Stimulated activated CD8-positive, alpha-beta memory T cell treated with anti-CD3 and anti-CD28 coated beads, Interleukin-7, amount 100 ng/mL, for 4 hours (primary cell): ENCODE measurements around the gene GAS5.
"Not testable (repeated sequence)": the region's sequence is repeated elsewhere in the genome, so short reads cannot be mapped to it uniquely, and the experiment has no call there.

ENCODE experiments used
- DNase-seq, 2 donors: peaks; one replicate each; pipeline ENCODE4 v3.0.0-alpha.2; 2020; ENCODE audit warnings: low read depth in 2 of 2

The GAS5 gene

DNA sequence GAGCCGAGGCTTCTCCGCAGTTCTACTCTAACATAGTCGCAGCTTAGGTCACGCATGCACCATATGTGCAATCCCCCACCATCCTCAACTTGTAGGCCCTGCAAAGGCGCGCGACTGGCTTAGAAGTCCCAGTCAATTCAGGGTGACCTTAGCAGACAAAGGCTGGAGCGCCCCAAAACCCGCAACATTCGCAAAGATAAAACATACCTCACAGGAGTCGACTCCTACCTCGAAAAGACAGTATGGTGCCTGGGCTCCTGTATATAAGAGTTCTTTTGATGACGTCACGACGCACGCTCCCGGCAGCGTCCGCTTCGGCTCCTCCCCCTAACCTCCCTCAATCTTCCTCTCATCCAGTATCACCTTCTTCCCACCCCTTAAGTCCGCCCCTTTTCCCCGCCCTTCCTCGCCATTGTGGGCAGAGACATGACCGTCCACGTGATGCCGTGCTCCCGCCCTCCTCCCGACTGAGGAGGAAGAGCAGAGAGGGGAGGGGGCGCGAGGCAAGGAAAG is at the start of gene GAS5:
Gene GAS5 (minus strand): TSS at position 237 of the 513 bp plus-strand sequence.
- peak; percentile 98 to 100 for DNase-seq

DNA sequence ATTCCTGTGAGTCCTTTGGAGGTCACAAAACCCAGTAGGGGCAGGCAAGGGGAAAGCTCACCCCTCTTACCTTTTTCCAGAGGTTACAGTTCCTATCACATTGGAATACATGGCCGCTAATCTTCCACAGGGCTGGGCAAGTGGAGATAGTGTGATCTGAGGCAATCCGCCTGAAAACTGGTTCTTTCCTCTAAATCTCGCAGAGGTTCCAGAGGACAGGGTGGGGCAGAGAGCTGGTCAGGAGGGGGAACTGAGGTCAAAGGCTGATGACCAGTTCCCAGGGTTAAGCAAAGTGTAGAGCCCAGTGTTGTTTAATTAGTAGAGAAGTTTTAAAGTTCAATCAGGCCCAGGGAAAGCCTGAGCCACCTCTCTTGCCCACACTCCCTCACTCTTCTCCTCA is 49.4 kb upstream of the GAS5 start, which contains the start of gene SERPINC1:
Gene SERPINC1 (minus strand): TSS at position 179 of the 400 bp plus-strand sequence. CDS start 68 bp downstream, at position 111.
- DNase-seq = no peak

DNA sequence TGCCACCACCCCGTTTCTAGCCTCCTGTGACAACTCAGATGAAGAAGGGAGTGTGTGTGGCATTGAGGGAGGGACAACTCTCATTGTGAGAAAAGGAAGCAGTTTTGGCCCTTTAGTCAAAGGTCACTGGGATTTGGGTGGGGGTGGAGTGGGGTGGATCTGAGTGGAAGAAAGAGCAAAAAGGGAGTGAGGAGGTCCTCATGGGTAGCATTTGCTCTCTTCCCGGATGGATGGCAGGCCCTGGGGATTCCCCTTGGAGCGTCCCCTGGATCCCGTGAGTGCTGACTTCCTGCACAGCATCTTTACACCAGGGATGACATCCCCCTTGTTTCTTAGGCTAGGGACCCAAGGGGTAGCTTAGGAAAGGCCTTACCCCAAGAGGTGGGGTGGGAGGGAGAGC is 48.9 kb upstream of the GAS5 start:
- DNase-seq = no peak

DNA sequence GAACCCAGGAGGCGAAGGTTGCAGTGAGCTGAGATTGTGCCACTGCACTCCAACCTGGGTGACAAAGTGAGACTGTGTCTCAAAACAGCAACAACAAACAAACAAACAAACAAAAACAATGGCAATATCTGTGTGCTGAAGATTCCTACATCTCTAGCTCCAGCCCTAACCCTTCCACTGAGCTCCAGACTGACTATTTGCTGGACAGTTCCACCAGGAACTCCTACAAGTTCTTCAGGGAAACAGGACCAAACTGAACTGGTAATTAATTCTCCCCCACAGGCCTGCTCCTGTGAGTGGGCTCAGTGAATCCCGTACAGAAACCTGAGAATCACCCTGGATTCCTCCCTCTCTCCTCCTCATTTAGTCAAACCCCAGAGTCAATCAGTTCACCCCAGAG is 47.8 kb upstream of the GAS5 start:
- DNase-seq = no peak

DNA sequence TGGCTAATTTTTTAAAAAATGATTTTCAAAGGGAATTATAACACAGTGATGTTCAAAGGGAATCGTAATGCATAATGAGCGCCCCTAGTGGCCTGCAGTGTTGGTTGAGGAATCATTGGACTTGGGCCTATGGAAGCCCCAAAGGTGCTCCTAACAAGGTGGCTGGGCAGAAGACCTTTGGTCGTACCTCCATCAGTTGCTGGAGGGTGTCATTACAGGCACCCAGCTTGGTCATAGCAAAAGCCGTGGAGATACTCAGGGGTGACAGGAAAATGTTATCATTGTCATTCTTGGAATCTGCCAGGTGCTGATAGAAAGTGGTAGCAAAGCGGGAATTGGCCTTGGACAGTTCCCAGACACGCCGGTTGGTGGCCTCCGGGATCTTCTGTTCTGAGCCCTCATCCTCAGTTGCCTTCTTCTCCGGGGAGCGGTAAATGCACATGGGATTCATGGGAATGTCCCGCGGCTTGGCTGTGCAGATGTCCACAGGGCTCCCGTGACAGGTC is 46.6 kb upstream of the GAS5 start:
- peak in 1 of 2 donors; percentile 1 for DNase-seq

DNA sequence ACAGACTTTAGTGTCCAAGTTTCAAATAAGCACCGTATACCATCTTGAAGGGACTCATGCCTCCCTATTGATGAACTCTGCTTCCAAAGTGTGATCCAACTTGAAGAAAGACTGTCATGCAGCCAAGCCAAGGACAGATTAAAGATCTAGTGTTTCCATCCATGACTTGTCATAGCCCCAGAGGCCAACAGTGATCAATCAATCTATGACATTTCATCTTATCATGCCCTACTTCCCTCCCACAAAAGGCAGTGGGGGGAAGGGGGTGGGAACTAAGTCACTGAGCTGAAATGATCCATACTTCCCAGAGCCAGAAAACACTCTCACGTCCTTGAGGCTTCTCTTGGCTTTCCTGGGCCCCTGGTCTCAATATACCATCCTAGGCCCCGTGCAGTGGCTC is 45.3 kb upstream of the GAS5 start:
- DNase-seq = no peak

DNA sequence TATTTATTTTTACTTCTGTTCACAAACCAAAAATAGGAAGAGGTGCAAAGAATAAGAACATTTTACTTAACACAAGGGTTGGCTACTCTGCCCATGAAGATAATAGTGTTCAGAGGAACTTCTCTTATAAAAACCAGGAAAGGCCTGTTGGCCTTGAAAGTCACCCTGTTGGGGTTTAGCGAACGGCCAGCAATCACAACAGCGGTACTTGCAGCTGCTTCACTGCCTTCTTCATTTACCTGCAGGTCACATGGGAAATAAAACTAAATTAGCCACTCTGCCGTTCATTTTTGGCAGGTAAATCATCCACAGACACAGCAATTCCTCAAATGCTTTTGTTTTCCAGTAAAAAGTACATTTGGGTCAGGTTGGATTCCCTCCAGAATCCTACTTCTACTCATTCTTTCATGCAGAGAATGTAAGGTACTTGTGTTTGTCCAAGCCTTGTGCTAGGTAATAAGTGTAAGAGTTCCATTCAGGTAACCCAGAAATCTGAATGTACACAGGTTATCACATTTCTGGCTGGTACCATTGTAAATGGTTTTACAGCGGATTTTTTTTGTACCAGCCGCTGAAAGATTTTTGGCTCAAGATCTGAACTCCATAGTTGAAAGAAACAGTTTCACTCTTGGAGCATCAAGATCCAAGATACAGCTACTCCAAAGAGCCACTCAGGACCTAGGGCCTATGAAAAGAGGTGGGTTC is 36.2 kb upstream of the GAS5 start:
- no peak for DNase-seq

DNA sequence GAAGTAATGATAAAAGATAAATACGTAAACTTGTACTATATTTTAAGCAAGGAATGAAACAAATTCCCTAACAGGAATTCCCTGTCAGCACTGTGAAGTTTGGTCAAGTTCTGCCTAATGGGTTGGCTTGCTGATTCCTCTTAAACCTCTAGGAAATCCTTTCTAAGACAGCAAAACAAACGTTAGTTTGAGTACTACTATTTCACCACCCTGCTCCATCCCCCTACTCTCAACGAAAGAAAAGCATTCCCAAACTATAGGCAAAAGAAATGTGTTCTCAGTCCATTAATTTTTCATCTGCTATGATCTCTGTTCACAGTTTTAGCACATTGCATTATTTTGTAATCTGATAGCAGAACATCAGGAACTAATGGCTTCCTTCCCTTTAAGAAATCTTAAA is 33.2 kb upstream of the GAS5 start:
- DNase-seq = no peak

DNA sequence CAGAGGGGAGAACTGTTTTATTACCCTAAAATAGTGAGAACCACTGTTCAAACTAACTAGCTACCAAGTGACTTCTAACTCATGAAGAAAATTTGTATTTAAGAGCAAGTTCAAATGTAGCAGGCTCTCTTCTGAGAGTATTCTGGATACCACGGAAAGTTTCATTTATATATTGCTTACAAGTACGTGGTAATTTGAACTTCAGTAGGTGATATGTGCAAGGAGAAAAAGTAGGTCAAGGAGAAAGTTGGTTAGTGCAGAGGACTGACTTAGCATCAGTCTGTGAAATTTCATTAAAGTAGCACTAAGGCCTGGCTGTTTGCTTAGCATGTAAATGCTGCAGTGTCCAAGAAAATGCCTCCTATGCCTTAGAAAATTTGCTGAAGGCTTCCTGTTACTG is 32.6 kb upstream of the GAS5 start:
- no peak for DNase-seq

DNA sequence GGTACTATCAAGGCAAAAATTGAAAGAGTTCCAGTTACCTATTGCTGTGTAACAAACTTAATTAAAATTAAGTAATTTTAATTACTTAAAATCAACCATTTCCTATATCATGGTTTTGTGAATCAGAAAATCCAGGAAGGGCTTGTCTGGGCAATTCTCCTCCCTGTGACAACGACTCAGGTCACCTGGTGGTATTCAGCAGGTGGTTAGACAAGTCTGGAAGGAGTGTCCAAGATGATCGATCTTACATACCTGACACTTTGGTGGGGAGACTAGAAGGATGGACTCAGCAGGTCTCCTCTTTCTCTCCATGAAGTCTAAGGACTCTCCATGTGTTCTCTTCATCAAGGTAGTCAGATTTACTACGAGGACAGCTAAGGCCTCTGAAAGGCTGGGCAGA is 26.4 kb upstream of the GAS5 start:
- DNase-seq = no peak

DNA sequence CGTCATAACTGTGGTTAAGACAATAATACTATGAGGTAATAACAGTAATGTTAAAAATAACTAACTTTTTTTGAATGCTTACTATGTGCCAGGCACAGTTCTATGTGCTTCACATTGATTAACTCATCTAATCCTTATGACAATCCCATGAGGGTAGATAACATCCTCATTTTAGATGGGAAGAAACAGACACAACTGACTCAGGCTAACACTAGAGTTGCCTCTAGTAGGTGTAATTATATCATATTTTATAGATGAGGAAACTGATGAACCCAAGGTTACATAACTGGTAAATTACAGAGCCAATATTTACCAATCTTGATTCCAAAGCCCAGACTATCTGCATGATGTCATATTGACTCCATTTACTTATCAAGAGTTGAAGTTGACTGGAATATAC is 25.8 kb upstream of the GAS5 start:
- no peak for DNase-seq

DNA sequence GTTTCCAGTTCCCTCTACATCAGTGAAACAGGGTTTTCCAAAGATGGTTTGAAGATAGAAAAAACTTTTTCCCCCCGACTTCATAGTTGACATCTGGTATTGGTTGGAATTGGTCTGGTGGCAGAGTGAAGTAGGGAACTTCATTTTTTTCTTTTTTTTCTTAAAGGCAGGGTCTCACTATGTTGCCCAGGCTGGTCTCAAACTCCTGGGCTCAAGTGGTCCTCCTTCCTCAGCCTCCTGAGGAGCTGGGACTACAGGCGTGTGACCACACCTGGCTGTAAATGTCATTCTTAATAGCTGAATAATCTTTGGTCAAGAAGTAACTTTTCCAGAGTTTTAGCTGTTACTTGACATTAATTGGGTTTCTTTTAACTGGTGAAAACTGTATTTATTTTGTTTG is 22.1 kb upstream of the GAS5 start:
- no peak for DNase-seq

DNA sequence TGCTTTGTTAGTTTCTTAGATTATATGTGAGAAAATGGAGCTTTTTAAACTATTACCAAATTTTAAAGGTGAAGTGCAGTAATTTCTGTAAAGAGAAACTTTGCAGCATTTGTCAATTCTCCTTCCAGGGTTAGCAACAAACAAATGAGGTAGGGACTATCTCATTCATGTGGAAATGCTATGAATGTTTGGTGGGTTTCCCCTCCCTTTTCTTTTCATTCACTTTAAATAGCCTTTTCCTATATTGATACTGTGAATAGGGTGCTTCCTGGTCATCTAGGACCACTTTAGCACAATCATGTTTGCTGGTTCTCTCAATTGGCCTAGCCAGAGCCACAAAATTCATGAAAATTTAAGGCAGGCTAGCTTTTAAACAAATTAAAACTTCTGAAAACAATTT is 21.0 kb upstream of the GAS5 start:
- DNase-seq = no peak

DNA sequence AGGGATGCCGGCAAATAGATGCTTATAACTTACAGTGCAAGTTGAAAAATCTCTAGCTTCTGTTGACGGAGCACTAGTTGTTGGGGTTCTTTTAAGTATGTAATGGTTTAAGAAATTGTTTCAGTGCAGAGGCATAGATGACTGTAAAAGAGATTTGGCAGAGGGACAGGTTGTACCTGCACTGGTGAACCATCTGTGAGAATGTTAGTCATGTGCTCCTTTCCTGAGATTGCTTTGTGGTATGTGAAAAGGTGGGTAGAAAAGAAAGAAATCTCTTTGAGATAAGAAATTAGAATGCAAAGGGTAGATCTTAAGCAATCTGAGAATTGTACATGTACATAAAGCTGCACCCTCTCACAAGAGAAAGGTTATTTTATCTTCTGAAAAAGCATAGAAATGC is 19.8 kb upstream of the GAS5 start:
- DNase-seq = no peak

DNA sequence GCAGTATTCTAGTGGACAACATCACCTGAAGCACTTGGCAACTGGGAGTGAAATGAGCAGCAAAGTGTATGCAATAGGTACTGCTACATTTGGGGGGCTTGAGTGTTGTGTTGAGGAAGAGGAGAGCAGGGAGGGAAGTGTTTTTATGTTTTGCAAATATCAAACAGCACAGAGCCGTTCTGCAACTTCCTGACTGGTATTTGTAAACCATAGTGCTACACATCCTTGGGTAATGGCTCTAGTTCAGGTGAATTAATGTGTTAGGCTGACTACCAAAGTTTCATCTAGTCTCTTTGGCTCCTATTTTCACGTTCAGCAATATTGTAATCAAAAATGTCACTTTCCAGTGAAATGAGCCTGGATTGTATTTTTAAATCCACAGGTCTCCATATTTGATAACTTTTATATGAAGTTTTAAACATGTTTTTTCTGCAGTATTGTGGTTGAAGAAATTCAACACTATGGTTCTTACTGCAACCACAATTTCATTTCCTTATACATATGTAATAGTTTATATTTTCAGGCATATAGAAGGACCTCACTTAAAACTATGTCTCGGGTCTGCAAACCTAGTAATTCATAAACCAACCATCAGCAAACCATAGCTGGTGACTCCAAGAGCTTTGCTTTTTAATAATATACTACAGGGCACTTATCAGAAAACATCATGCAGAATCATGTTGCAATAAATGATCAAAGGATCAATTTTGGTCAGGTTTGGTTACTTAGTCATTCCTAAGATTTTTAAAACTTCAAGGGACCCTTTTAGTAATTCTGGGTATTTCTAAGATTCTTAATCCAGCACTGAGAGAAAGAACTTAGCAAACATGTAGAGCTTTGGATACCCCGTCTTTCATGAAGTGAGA is 19.2 kb upstream of the GAS5 start:
- DNase-seq = no peak

DNA sequence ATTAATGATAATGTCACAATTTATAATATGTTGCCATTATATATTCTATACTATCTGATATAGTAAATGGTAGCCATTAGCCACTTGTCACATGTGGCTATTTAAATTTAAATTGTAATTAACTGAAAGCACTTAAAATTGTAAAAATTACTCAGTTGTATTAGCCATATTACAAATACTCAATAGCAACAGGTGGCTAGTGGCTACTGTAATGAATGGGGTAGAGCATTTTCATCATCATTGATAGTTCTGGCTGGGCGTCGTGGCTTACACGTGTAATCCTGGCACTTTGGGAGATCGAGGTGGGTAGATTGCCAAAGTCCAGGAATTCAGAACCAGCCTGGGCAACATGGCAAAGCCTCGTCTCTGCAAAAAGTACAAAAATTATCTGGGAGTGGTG is 16.9 kb upstream of the GAS5 start:
- DNase-seq = no peak

DNA sequence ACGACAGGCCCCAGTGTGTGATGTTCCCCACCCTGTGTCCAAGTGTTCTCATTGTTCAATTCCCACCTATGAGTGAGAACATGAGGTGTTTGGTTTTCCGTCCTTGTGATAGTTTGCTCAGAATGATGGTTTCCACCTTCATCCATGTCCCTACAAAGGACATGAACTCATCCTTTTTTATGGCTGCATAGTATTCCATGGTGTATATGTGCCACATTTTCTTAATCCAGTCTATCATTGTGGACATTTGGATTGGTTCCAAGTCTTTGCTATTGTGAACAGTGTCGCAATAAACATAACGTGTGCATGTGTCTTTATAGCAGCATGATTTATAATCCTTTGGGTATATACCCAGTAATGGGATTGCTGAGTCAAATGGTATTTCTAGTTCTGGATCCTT is 13.3 kb upstream of the GAS5 start:
- DNase-seq = not testable (repeated sequence)

DNA sequence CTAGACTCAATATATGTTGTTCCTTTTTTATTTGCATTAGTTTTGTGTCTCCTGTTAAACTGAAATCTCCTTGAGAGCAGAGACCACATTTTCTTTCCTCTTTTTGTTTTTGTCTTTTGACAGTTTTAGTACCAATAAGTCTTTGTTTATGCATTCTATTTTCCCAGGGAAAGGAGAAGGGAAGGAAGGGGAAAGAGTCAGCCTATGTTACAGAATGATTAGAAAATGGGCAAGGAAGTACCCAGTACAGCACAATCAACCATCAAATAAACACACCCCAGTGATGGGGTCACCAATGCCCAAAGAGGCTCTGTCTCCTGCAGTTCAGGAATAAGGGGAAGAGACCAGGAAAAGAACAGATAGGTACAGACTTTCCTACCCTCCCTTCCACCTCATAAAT is 10.5 kb upstream of the GAS5 start:
- no peak for DNase-seq

DNA sequence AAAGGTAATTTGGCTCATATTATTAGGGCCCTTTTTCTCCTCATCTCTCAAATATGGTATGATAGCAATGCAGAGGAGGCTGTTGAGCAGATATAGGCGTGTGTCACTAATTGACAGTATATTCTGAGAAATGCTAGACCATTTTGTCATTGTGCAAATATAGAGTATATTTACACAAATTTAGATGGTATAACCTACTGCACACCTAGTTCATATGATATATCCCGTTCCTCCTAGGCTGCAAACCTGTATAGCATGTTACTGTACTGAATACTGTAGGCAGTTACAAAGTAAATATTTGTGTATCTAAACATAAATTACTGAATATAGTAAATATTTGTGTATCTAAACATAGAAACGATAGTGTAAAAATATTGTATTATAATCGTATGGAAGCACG is 8.9 kb upstream of the GAS5 start:
- no peak for DNase-seq

DNA sequence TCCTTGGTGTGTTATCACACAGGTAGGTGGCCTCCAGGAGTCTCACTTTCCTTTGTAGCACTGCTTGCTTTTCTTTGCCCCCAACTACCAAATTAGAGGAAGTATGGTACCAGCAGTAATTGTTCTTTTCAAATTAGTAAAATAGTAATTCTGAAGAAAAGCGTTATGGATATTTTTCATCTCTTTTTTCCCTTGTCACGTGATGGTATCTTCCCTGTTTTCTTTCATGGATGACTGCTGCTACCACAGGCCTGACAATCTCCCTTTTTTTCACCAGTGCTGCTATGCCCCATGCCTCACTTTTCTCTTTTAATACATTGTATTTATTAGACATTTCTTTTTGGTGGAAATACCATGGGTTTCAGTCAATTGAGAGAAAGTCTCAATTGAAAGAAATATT is 3.7 kb upstream of the GAS5 start:
- no peak for DNase-seq

DNA sequence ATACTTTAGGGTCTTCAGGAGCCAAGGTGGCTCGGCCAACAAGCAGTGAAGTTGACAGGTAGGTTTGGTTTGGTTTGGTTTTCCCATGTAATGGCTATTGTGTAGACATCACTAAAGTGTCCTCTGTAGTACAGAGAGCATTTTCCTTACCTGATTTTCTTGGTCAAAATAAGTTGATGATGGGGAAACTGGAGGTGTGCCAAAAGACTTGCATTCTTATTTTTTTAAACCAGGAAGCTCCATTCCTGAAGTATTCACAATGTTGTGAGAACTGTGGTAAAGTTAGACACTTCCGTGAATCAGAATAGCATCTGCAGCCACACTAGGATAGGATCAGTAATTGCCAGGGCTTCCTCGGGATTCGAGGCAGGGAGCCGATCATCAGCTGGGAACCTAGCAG is 3.3 kb upstream of the GAS5 start:
- no peak for DNase-seq

DNA sequence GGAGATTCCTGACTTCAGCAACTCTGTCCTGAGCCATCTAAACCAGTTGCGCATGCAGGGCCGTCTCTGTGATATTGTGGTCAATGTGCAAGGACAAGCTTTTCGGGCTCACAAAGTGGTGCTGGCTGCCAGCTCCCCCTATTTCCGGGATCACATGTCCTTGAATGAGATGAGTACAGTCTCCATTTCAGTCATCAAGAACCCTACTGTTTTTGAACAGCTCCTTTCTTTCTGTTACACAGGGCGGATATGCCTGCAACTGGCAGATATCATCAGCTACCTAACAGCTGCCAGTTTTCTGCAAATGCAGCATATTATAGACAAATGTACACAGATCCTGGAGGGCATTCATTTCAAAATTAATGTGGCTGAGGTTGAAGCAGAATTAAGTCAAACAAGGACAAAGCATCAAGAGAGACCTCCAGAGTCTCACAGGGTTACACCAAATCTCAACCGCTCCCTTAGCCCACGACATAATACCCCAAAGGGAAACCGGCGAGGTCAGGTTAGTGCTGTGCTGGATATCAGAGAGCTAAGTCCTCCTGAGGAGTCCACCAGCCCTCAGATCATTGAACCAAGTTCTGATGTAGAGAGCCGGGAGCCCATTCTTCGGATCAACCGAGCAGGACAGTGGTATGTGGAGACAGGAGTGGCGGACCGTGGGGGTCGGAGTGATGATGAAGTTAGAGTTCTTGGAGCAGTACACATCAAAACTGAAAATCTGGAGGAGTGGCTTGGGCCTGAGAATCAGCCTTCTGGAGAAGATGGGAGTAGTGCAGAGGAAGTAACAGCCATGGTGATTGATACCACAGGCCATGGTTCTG is 2.7 kb upstream of the GAS5 start:
- DNase-seq = peak in 1 of 2 donors; percentile 12
